COLO829 (cell line): ENCODE data around the gene NOL4L.
"Not testable (repeated sequence)": the region's sequence is repeated elsewhere in the genome, so short reads cannot be mapped to it uniquely, and the experiment has no call there.

Experiments
- DNase-seq: peaks from one replicate; pipeline ENCODE4 v3.0.0; 2012; ENCODE audit warnings: low spot score

NOL4L gene

GRCh38 chr20:32421290-32421689 is 163.8 kb downstream of the NOL4L start:
- DNase-seq: no peak

GRCh38 chr20:32418376-32418775 is 166.8 kb downstream of the NOL4L start:
- DNase-seq: no peak

DNA sequence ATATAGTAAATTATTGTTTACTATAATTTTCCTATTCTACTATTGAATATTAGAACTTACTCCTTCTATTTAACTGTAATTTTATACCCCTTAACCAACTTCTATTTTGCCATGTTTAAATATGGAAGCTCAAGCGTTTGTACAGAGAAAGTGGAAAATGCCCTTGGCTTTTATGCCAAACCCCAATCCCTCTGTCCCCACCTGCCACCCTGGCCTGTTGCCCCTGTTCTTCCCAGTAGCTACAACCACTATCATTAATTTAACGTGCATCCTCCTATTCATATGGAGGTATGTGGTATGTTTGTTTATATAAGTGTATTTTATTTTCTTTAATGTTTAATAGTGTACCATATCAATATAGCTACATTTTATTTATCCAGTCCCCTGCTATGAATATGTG is 168.9 kb downstream of the NOL4L start:
- no peak for DNase-seq

- DNase-seq: no peak
Measured at GRCh38 chr20:32415494-32415893, 169.6 kb downstream of the NOL4L start.

DNA sequence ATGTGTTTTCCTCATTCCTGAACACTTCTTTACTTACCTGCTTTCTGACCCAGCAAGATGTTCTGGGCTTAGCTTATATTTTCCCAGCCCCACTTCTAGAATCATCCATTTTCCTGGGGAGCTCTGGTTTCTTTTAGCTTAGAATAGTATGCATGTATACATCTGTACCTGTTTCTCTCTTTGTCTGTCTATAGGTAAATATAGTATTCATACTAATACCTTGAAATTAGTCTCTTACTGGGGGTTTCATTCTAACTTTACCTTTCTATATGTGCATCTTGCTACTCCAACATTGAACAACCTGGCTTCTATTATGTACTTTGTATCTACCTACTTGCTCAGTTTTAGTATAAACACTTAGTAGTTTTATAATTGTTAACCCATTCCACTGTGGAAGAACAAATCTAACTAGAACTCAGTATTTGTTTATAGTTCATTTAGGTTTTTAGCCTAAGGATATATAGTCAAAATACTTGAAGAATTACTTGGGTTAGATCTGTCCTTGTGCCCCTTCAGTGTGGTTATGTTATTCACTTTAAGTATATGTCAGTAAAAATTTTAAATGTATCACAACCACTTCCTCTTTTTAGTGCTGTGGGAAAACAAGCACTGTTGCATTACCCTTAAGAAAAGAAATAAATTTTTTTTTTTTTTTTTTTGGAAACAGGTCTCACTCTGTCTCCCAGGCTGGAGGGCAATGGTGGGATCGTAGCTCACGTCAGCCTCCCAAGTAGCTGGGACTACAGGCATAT is 173.0 kb downstream of the NOL4L start:
- DNase-seq: no peak

GRCh38 chr20:32407131-32407750 is 177.9 kb downstream of the NOL4L start:
- not testable (repeated sequence) for DNase-seq

DNA sequence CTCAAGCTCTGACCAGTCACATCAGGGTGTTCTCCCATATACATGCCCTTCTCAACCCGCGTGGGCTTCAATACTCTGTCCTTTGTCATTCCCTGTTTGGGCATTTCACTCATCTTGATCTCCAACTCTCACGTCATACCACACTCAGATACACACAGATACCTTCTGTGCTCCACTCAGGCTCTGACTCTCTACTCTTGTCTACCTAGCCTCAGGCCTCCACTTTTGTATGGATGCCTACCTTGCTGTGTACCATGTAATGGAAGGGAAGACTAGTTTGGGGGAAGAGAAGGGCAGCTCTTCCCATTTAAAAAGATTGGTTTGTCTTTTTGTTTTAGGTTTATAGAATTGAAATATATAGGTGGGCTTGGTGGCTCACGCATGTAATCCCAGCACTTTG is 178.4 kb downstream of the NOL4L start:
- no peak for DNase-seq

GRCh38 chr20:32404017-32404416 is 181.1 kb downstream of the NOL4L start:
- no peak for DNase-seq

DNA sequence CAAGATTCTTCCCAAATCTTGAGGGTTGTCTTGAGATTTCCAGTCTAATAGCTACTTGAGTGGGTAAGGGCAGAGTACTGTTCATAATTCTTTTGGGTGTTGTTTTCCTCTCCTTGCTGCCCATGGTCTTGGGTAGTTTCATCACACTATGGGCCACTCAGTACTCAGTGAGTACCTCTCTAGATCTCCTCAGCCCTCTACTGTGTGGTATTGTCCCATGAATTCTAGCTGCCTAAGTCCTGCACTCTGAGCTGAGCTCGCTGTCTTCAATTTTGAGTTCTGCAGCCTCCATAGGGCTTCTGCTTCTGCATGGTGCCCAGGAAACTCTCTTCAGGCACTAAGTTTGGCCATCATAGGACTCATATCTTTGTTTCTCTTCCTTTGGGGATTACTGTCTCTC is 184.7 kb downstream of the NOL4L start:
- DNase-seq: no peak

DNA sequence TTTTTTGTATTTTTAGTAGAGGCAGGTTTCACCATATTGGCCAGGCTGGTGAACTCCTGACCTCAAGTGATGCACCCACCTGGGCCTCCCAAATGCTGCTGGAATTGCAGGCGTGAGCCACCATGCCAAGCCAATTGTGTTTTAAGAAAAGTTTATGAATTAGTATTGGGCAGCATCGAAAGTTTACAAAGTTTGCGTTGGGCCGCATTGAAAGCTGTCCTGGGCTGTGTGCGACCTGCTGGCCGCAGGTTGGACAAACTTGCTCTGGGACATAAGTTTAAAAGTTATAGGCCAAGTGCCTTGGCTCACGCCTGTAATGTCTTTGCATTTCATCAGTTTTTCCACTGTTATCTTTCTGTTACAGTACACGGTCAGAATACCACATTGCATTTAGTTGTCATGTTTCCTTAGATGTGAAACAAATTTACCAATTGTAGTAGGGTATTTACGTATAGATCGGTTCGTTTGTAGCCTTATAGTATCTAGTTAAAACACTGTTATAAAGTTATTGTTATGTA is 187.5 kb downstream of the NOL4L start:
- DNase-seq: no peak

GRCh38 chr20:32396646-32397160 is 188.4 kb downstream of the NOL4L start:
- DNase-seq: no peak

DNA sequence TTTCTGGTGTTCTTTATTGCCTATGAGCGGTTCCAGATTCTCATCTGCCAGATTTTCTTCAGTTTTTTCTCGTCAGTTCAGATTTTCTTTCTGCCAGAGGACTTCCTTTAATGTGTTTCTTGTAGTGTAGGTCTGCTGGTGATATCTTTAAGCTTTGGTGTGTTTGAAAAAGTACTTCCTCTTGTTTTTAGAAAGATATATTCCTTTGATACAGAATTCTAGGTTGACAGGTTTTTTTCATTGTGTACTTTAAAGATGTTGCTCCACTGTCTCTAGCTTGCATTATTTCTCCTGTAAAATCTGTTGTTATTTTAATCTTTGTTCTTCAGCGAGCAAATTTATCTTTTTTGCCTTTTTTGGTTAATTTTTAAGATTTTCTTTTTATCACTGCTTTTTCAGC is 190.1 kb downstream of the NOL4L start:
- DNase-seq: no peak
